CD4-positive, alpha-beta T cell treated with Interleukin-15 for 4 hours (primary cell): Measurements from ENCODE around the gene THAP8.

Experiments used
- DNase-seq: peaks from one replicate; pipeline ENCODE4 v3.0.0-alpha.2; 2020; ENCODE audit warnings: low spot score

Gene THAP8

DNA sequence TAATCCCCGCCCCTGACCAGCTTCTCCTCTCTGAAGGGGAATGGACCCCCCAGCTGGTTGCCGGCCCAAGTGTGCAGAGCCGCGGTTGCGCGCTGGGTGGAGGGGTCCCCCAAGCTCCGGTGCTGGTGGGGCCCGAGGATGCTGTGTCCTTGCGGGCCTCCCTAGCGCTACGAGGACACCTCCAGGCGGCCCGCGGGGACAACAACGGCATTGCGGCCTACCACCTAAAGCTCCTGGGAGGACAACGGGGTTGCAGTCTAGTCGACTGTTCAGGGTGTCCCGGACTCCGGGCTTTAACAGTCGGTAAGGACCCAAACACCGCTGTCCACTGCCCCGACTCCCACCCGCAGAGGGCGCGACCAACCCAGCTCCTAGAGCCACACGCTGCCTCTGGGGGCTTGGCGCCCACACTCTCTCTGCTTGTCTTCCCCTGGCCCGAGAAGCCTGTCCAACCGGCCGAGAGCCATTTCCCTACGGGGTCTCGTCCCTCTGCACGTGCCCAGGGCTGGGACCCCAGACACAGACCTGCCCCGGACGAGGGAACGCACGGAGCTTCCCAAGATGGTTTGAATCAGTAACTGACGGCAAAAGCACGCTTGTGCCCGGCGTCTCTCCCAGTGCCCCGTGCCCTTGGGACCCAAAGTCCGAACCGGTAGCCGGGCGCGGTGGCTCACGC, 60.0 kb downstream of the THAP8 start:
- no peak for DNase-seq

DNA sequence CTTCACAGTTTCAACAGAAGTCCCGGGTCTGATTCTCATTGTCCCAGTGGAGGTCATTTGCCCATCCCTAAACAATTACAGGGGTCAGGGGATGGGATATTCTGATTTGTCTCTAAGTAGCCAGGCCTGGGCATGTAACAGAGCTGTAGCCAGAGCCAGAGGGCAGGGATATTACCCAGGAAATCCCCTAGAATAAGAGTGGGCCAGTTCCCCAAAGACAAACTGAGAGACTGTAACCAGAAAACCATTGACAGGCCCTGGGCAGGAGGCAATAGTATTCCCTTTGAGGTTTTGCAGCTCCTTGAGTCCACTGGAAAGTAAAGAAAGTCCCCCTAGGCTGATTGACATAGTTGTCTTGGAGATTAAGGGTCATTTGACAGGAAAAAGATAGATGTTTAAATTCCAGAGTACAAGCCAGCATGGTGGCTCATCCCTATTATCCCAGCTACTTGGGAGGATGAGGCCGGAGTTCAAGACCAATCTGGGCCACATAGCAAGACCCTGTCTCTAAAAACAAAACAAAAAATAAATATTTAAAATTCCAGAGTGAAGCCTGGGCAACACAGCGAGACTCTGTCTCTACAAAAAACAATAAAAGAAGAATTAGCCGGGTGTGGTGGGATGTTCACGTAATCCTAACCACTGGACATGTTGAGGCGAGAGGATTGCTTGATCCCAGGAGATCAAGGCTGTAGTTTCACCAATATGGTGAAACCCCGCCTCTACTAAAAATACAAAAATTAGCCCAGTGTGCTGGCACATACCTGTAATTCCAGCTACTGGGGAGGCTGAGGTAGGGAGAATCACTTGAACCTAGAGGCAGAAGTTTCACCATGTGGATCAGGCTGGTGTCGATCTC, 60.9 kb downstream of the THAP8 start:
- no peak for DNase-seq

DNA sequence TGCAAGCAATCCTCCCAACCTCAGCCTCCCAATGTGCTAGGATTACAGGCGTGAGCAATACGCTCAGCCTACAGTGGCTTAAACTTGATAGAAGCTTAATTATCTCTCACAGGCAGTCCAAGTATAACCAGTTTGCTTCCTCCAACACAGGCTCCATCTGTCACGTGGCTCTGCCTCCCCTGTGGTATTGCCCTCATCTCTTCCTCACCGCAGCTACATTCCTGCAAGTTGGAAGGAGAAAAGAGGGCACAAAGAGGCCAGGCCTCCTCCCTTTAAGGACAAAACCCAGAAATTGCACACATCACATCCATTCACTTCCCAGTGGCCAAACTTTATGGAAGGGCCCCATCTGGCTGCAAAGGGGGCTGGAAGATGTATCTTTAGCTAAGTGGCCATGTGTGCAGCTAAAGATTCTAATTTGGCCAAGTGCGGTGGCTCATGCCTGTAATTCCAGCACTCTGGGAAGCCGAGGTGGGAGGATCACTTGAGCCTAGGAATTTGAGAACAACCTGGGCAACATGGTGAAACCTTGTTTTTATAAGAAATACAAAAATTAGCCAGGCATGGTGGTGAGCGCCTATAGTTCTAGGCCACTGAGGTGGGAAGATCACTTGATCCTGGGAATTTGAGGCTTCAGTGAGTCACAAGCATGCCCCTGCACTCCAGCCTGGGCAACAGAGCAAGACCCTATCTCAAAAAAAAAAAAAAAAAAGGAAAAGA, 62.2 kb downstream of the THAP8 start:
- DNase-seq: no peak

DNA sequence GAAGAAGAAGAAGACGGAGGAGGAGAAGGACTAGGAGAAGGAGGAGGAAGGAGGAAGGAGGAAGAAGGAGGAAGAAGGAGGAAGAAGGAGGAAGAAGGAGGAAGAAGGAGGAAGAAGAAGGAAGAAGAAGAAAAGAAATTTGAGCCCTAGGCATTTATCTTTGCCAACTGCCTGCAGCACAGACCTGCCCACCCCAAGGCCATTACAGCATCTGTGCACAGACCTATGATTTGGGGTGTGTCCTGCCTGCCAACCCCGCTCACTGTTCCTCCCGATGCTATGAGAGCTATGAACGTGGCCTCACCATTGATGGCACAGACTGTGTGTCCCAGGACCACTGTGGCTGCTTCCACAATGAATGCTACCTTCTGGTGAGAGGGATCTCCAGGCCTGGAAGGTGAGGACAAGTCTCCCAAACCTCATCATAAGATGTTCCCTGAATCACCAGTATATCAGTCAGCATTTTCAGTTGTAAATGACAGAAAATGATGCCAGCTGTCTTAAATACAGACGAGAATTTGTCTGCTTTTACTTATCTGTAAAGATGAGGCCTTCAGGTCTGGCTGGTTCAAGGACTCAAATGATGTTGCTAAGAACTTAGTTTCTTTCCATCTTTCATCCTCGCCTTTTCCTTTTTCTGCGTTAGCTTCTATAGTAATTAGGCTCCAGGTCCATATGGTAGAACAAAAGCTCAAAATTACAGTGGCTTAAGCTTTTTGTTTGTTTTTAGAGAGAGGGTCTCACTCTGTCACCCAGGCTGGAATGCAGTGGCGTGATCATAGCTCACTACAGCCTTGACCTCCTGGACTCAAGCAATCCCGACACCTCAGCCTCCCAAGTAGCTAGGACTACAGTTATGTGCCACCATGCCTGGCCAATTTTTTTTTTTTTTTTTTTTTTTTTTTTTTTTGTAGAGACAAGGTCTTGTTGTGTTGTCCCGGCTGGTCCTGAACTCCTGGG, 63.0 kb downstream of the THAP8 start:
- DNase-seq: no peak

DNA sequence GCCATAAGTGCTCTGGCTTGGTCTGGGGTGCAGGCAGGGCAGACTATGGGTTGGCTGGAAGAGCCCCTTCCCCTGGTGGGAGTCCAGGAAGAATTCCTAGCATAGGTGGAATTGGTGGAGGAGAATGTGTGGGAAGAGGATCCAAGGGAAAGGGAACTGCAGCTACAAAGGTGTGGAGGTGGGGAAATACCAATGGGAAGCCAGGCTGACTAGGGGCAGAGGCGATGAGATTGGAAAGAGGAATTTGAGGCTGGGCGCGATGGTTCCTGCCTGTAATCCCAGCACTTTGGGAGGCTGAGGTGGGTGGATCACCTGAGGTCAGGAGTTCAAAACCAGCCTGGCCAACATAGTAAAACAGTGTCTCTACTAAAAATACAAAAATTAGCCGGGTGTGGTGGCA, 63.9 kb downstream of the THAP8 start:
- no peak for DNase-seq

DNA sequence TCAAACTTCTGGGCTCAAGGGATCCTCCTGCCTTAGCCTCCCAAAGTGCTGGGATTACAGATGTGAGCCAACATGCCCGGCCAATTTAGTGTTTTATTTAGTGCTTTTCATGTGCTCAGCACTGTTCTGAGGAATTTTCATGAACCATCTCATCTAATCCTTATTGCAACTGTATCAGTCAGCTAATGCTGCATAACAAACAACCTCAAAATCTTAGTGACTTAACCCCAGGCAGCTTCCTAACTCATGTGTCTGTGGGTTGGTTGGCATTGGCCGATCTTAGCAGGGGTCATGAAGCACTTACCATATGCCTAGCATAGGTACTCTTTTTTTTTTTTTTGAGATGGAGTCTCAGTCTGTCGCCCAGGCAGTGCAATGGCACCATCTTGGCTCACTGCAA, 65.3 kb downstream of the THAP8 start:
- no peak for DNase-seq

DNA sequence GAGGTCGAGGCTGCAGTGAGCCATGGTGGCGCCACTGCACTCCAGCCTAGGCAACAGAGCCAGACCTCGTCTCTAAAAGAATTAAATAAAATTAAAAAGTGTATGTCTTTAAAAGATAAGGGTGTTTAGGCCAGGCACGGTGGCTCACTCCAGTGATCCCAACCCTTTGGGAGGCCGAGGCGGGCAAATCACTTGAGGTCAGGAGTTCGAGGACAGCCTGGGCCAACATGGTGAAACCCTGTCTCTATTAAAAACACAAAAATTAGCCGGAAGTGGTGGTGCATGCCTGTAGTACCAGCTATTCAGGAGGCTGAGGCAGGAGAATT, 66.6 kb downstream of the THAP8 start:
- DNase-seq: no peak

DNA sequence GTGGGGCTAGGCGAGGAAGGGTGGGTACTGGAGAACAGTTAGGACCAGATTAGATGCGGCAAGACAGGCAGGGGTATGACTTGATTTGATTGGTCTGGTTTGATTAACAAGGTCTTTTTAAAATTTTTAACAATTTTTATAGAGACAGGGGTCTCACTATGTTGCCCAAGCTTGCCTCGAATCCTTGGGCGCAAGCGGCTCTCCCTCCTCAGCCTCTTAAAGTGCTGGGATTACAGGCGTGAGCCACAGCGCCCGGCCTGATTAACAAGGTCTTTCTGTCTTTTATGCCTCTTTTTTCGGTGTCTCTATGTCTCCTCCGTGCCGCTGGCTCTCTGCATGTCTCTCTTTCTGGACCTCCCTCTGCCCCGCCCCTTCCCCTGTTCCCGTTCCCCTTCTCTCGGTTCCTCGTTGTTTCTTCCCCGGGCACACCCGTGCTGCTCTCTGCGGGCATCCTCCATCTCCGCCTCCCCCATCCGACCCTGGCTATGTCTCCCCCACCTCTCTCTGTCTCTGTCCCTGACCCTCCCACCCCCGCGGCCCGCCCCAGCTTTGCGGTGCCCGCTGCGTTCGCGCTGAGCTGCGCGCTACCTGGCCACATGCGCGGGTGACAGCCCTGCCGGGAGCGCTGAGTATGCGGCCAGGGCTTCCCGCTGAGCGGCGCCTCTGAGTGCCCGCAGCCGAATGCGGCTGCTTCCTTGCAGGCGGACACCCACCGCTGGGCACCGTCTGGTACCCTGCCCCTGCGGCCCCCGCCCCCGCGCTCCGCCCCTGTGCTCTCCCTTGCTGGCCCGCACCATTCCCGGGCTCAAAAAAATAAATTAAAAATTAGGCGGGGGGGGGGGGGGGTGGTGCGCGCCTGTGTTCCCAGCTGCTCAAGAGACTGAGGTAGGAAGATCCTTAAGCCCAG, 67.2 kb downstream of the THAP8 start:
- DNase-seq: no peak

DNA sequence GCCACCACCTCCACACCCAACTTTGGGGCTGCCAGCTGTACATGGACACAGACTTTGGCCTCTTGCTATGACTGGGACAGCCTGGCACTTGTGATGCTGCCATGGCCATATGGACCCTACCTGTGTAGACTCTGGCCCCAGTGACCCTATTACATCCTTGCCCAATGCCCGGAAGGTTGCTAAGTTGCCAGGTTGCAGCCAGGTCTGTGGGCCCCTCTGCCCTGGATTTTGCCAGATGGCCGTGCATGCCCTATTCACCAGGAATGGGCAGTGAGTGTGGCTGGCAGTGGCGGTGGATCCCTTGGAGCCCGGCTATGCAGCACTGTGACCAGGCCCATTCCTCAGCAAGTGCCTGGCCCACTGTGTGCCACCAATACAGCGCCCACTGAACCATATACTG, 68.0 kb downstream of the THAP8 start:
- no peak for DNase-seq
